GM19395 (cell line): ENCODE data around the gene MIDN.

Source experiments
- ATAC-seq: cut with Tn5 transposase; IDR thresholded peaks from one replicate; pipeline ENCODE4 v1.9.1; 2021; ENCODE audit warnings: mild to moderate bottlenecking, moderate library complexity; ENCODE audit not compliant: unreplicated experiment

The MIDN gene

GRCh38 chr19:1257475-1258162 is 9.2 kb downstream of the MIDN start:
- no peak for ATAC-seq

GRCh38 chr19:1258163-1258492 is 9.7 kb downstream of the MIDN start:
- ATAC-seq, result no peak

GRCh38 chr19:1258707-1259205 is 10.4 kb downstream of the MIDN start:
- ATAC-seq, result no peak

- ATAC-seq, result no peak
Observed at GRCh38 chr19:1259206-1259875, 11.0 kb downstream of the MIDN start.

GRCh38 chr19:1259876-1260748 is 11.7 kb downstream of the MIDN start:
- ATAC-seq, result peak; percentile 7

GRCh38 chr19:1260749-1261537 is 12.6 kb downstream of the MIDN start:
- ATAC-seq, result peak; percentile 41

- ATAC-seq, result no peak
Observed at GRCh38 chr19:1261538-1261797, 13.1 kb downstream of the MIDN start.

- ATAC-seq, result no peak
Observed at GRCh38 chr19:1261798-1262622, 13.6 kb downstream of the MIDN start.

GRCh38 chr19:1262623-1263123 is 14.3 kb downstream of the MIDN start:
- no peak for ATAC-seq

- ATAC-seq, result no peak
Observed at GRCh38 chr19:1263188-1263587, 14.8 kb downstream of the MIDN start.

- ATAC-seq, result no peak
Observed at GRCh38 chr19:1264801-1265614, 16.6 kb downstream of the MIDN start.

- ATAC-seq, result no peak
Observed at GRCh38 chr19:1265615-1266128, 17.3 kb downstream of the MIDN start.

GRCh38 chr19:1266129-1266915 is 17.9 kb downstream of the MIDN start:
- no peak for ATAC-seq

- ATAC-seq, result no peak
Observed at GRCh38 chr19:1266916-1267476, 18.6 kb downstream of the MIDN start.

- no peak for ATAC-seq
Observed at GRCh38 chr19:1267477-1268225, 19.3 kb downstream of the MIDN start.

- no peak for ATAC-seq
Observed at GRCh38 chr19:1268226-1269064, 20.1 kb downstream of the MIDN start.
